Posterior vena cava (tissue), 2 donors: ENCODE data around the gene CARNS1. TPM values are rescaled to one million over a fixed set of nuclear protein-coding genes. Genes with fewer than 3 reads are reported as not detected.

ENCODE experiments used
- DNase-seq: peaks from one replicate; pipeline ENCODE4 v3.0.0-alpha.2; 2020; ENCODE audit warnings: low spot score
- intact Hi-C, 2 donors: fragments of 100-400 bp; cut with DNase I; formaldehyde crosslinking; loops; one replicate each; pipeline versions ENCODE4 v1.14.1 to v1.14.2; 2022 to 2023
- total RNA-seq, 2 donors: library from RNA; stranded (reverse); fragmentation: NEBNext Ultra II Directional; extraction: Animal tissue kit (Norgen Biotek cat#: 25700); gene quantifications; one replicate each; pipeline ENCODE4 v1.2.1, GENCODE V29; 2021
- donor health status: DM: yes; HTN: yes; CAD: no.
- donor health status: DM: yes; HTN: yes; CAD: no.

The CARNS1 gene
- total RNA-seq, 2 donors from 2014 or later, result 1.4 to 1.6 TPM

- intact Hi-C loops, result loop anchor here in 1 of 2 donors (10.0 kb wide), 1 partner anchor 100 kb away; the partner anchor contains the start of genes CDK2AP2 and PITPNM1
- DNase-seq, result no peak
Measured at GRCh38 chr11:67405196-67405567, 10.3 kb upstream of the CARNS1 start.

GRCh38 chr11:67405688-67406339 lies 9.7 kb upstream of the CARNS1 start:
- no peak for DNase-seq
- intact Hi-C loops, result loop anchor here in 1 of 2 donors (10.0 kb wide), 1 partner anchor 99 kb away; the partner anchor contains the start of genes CDK2AP2 and PITPNM1

GRCh38 chr11:67406420-67406968 lies 9.0 kb upstream of the CARNS1 start:
- no peak for DNase-seq
- intact Hi-C loops, result loop anchor here in 1 of 2 donors (10.0 kb wide), 1 partner anchor 98 kb away; the partner anchor contains the start of genes CDK2AP2 and PITPNM1

GRCh38 chr11:67406969-67407687 lies 8.3 kb upstream of the CARNS1 start:
- intact Hi-C loops, result loop anchor here in 1 of 2 donors (10.0 kb wide), 1 partner anchor 98 kb away; the partner anchor contains the start of genes CDK2AP2 and PITPNM1
- no peak for DNase-seq

- intact Hi-C loops, result loop anchor here in 1 of 2 donors (10.0 kb wide), 1 partner anchor 97 kb away; the partner anchor contains the start of genes CDK2AP2 and PITPNM1
- DNase-seq, result no peak
Measured at GRCh38 chr11:67407688-67408163, 7.8 kb upstream of the CARNS1 start.

GRCh38 chr11:67408437-67409200 lies 6.9 kb upstream of the CARNS1 start:
- intact Hi-C loops, result loop anchor here in 1 of 2 donors (10.0 kb wide), 1 partner anchor 96 kb away; the partner anchor contains the start of genes CDK2AP2 and PITPNM1
- DNase-seq, result no peak

GRCh38 chr11:67409261-67409666 lies 6.2 kb upstream of the CARNS1 start:
- intact Hi-C loops, result loop anchor here in 1 of 2 donors (10.0 kb wide), 1 partner anchor 96 kb away; the partner anchor contains the start of genes CDK2AP2 and PITPNM1
- no peak for DNase-seq

GRCh38 chr11:67409781-67410368 lies 5.6 kb upstream of the CARNS1 start:
- DNase-seq, result no peak
- intact Hi-C loops, result loop anchor here in 1 of 2 donors (10.0 kb wide), 1 partner anchor 95 kb away; the partner anchor contains the start of genes CDK2AP2 and PITPNM1

GRCh38 chr11:67410369-67410831 lies 5.1 kb upstream of the CARNS1 start:
- no peak for DNase-seq
- intact Hi-C loops, result no loop called here

GRCh38 chr11:67410984-67411784 lies 4.3 kb upstream of the CARNS1 start:
- intact Hi-C loops, result no loop called here
- no peak for DNase-seq

GRCh38 chr11:67411785-67412152 lies 3.7 kb upstream of the CARNS1 start:
- intact Hi-C loops, result no loop called here
- DNase-seq, result no peak

- DNase-seq, result no peak
- intact Hi-C loops, result no loop called here
Measured at GRCh38 chr11:67412495-67413179, 2.8 kb upstream of the CARNS1 start.

GRCh38 chr11:67413266-67413849 lies 2.1 kb upstream of the CARNS1 start:
- DNase-seq, result no peak
- intact Hi-C loops, result no loop called here

- intact Hi-C loops, result no loop called here
- DNase-seq, result no peak
Measured at GRCh38 chr11:67416416-67417335, 1.2 kb downstream of the CARNS1 start.

GRCh38 chr11:67417425-67417824 lies 1.9 kb downstream of the CARNS1 start:
- DNase-seq, result no peak
- intact Hi-C loops, result no loop called here
